ENCODE results near the gene SQSTM1. TPM values are rescaled to one million over a fixed set of nuclear protein-coding genes. Genes with fewer than 3 reads are reported as not detected.
A peak's percentile ranks its signal among the peaks of the same experiment; 100 is the strongest.

The SQSTM1 gene
- total RNA-seq, 1 donor from 2014 or later, result 27.6 TPM

- no peak for DNase-seq (ENCODE audit: low spot score)
- Mint-ChIP-seq H3K4me3 (peak overlapping the region; percentile 80), H3K4me1 (peaks cover 3% of the 10 kb centered on the region), H3K27ac (no peak overlapping the region), H3K36me3 (peaks cover 10% of the 10 kb centered on the region), H3K9me3 (no peaks in the 10 kb centered on the region), H3K27me3 (ENCODE audit: insufficient read depth, low read depth) (peaks cover 20% of the 10 kb centered on the region)
- Histone ChIP-seq H3K4me2 (no peak overlapping the region), H3K27ac (no peak overlapping the region), H3F3A (ENCODE audit: low read depth) (peaks cover 21% of the 10 kb centered on the region), H3K9me3 (ENCODE audit: low read depth) (no peaks in the 10 kb centered on the region), H3K9ac (no peak overlapping the region), H3K79me2 (ENCODE audit: low read depth) (no peaks in the 10 kb centered on the region), H4K20me1 (ENCODE audit: low read depth) (peaks cover 13% of the 10 kb centered on the region), H3K27me3 (peaks cover 20% of the 10 kb centered on the region), H3K4me3 (no peak overlapping the region), H2AFZ (replicated peaks) (no peak overlapping the region), H3K4me1 (no peaks in the 10 kb centered on the region), H3K36me3 (no peaks in the 10 kb centered on the region)
- TF ChIP-seq EZH2phosphoT487 (IDR thresholded peaks at IDR 0.05) (no peak), EZH2 (IDR thresholded peaks at IDR 0.05) (no peak), CTCF (IDR thresholded peaks at IDR 0.05) (no peak)
These were observed 26.1 kb upstream of the SQSTM1 start for GRCh38 chr5:179794575-179794974.

DNA sequence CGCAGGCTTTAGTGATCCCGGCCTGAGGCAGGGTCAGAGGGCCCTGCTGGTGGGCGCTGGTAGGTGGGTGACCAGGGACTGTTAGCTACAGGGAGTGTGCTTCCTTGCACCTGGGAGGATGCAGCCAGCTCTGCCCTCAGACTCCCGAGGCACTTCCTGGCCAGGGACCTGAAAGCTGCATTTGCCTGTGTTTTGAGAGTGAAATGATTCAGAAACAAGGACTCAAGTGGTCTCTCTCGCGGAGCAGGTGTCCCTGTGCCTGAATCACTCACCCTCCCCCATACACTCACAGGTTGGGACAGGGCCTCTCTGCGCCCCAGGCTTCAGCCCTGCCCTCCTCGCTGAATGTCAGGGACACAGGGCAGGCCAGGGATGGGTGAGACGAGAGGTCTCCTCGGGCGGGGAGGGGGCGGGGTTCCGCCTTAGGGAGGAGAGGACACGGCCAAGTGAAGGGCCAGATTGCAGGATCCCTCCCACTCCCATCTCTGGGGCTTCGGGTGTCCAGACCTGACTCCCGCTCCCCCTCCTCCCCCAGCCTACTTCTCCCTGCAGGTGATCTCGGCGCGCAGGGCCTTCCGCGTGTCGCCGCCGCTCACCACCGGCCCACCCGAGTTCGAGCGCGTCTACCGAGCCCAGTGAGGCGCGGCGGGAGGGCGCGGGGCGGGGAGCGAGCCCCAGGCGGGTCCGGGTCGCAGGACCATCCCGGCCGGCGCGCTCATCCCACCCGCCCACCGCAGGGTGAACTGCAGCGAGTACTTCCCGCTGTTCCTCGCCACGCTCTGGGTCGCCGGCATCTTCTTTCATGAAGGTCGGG, 25.4 kb upstream of the SQSTM1 start:
- H3K27me3 Mint-ChIP-seq (ENCODE audit: insufficient read depth, low read depth), result peaks cover 20% of the 10 kb centered on the region
- H3K4me1 ChIP-seq, result no peaks in the 10 kb centered on the region
- peaks cover 3% of the 10 kb centered on the region for H3K4me1 Mint-ChIP-seq
- peaks cover 12% of the 10 kb centered on the region for H3K36me3 Mint-ChIP-seq
- H3K27ac Mint-ChIP-seq, result no peak overlapping the region
- peak; percentile 54 for DNase-seq (ENCODE audit: low spot score)
- H2AFZ ChIP-seq (replicated peaks), result peak overlapping the region; percentile 79
- H3K9me3 ChIP-seq (ENCODE audit: low read depth), result no peaks in the 10 kb centered on the region
- H3K4me2 ChIP-seq, result peak overlapping the region; percentile 98
- H3K79me2 ChIP-seq (ENCODE audit: low read depth), result no peaks in the 10 kb centered on the region
- H3K4me3 ChIP-seq, result peak overlapping the region; percentile 67
- peak; percentile 41 for TF ChIP-seq EZH2 (IDR thresholded peaks at IDR 0.05)
- TF ChIP-seq CTCF (IDR thresholded peaks at IDR 0.05), result no peak
- H3K9me3 Mint-ChIP-seq, result no peaks in the 10 kb centered on the region
- no peak overlapping the region for H3K9ac ChIP-seq
- H3K36me3 ChIP-seq, result no peaks in the 10 kb centered on the region
- H3K4me3 Mint-ChIP-seq, result peak overlapping the region; percentile 80
- peaks cover 13% of the 10 kb centered on the region for H4K20me1 ChIP-seq (ENCODE audit: low read depth)
- H3K27me3 ChIP-seq, result peaks cover 20% of the 10 kb centered on the region
- no peak overlapping the region for H3K27ac ChIP-seq
- H3F3A ChIP-seq (ENCODE audit: low read depth), result peaks cover 21% of the 10 kb centered on the region

GRCh38 chr5:179795863-179796833, 24.6 kb upstream of the SQSTM1 start:
- peak; percentile 61 for TF ChIP-seq CTCF (IDR thresholded peaks at IDR 0.05)
- TF ChIP-seq EZH2 (IDR thresholded peaks at IDR 0.05), result no peak
- peak overlapping the region; percentile 98 for H3K4me2 ChIP-seq
- no peak overlapping the region for H3K27ac Mint-ChIP-seq
- peaks cover 20% of the 10 kb centered on the region for H4K20me1 ChIP-seq (ENCODE audit: low read depth)
- H3K9me3 ChIP-seq (ENCODE audit: low read depth), result no peaks in the 10 kb centered on the region
- peaks cover 3% of the 10 kb centered on the region for H3K4me1 Mint-ChIP-seq
- H3K4me3 Mint-ChIP-seq, result peak overlapping the region; percentile 79
- no peaks in the 10 kb centered on the region for H3K36me3 ChIP-seq
- H3K79me2 ChIP-seq (ENCODE audit: low read depth), result no peaks in the 10 kb centered on the region
- H3K4me1 ChIP-seq, result no peaks in the 10 kb centered on the region
- H3K27ac ChIP-seq, result no peak overlapping the region
- peak; percentile 91 for DNase-seq (ENCODE audit: low spot score)
- H3K36me3 Mint-ChIP-seq, result peaks cover 12% of the 10 kb centered on the region
- peaks cover 21% of the 10 kb centered on the region for H3F3A ChIP-seq (ENCODE audit: low read depth)
- peaks cover 20% of the 10 kb centered on the region for H3K27me3 ChIP-seq
- H2AFZ ChIP-seq (replicated peaks), result peak overlapping the region; percentile 79
- peaks cover 20% of the 10 kb centered on the region for H3K27me3 Mint-ChIP-seq (ENCODE audit: insufficient read depth, low read depth)
- H3K9me3 Mint-ChIP-seq, result no peaks in the 10 kb centered on the region
- H3K4me3 ChIP-seq, result peak overlapping the region; percentile 67
- H3K9ac ChIP-seq, result peak overlapping the region; percentile 17

Data from neural progenitor cell (in vitro differentiated cells).